ENCODE results near the gene ZCCHC7. TPM values are rescaled to one million over a fixed set of nuclear protein-coding genes. Genes with fewer than 3 reads are reported as not detected.

Gene ZCCHC7
- total and polyA plus RNA-seq, 4 donors: 3.3 to 9.7 (median 7.6) TPM

DNA sequence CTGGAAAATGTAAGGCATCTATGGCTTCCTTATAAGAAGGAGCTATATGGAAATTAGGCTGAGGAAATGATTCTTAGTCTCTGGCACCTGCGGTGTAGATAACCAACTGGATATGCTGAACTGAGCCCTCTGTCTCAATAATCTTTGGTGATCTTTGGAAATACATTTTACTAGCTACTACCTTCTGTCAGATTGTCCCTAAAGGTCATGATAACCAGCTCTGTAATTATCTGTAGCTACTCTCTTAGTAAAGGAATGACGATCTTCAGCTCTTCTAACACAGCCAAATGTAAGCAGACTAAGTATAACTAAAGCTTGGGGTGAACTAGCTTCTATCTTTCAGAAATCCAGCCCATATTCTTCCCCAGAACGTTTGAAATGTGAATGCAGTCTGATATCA, 177.2 kb downstream of the ZCCHC7 start:
- no peaks in the 10 kb centered on the region for H3K4me1 ChIP-seq (ENCODE audit: control insufficient read depth in 4 of 4, insufficient read depth in 4 of 4, low read length in 3 of 4)
- H3K9me3 ChIP-seq (ENCODE audit: control insufficient read depth in 4 of 4, low read length in 3 of 4): no peaks in the 10 kb centered on the region
- no peak for TF ChIP-seq TAF1 (conservative IDR thresholded peaks at IDR 0.05)
- TF ChIP-seq CTCF (IDR thresholded peaks at IDR 0.05; ENCODE audit: low read depth, low read length, missing input control): no peak
- TF ChIP-seq FOXA1 (IDR thresholded peaks at IDR 0.05): no peak
- no peak for TF ChIP-seq SP1 (IDR thresholded peaks at IDR 0.05)
- no peak for TF ChIP-seq EGR1 (IDR thresholded peaks at IDR 0.05; ENCODE audit: low read depth in 2 of 2)
- no peak for TF ChIP-seq ZBTB33 (IDR thresholded peaks at IDR 0.05)
- TF ChIP-seq MAX (IDR thresholded peaks at IDR 0.05): no peak
- TF ChIP-seq RAD21 (IDR thresholded peaks at IDR 0.05): no peak
- TF ChIP-seq GABPA (IDR thresholded peaks at IDR 0.05 in 1 of 2, conservative IDR thresholded peaks at IDR 0.05 in 1 of 2): no peak
- TF ChIP-seq REST (IDR thresholded peaks at IDR 0.05): no peak
- TF ChIP-seq HNF4A (conservative IDR thresholded peaks at IDR 0.05): no peak
- no peak for TF ChIP-seq RXRA (IDR thresholded peaks at IDR 0.05)
- TF ChIP-seq YY1 (IDR thresholded peaks at IDR 0.05): no peak
- TF ChIP-seq HNF4G (IDR thresholded peaks at IDR 0.05): no peak
- TF ChIP-seq JUND (IDR thresholded peaks at IDR 0.05): no peak
- TF ChIP-seq NR2F2 (IDR thresholded peaks at IDR 0.05): no peak
- TF ChIP-seq FOXA2 (IDR thresholded peaks at IDR 0.05): no peak
- TF ChIP-seq ATF3 (IDR thresholded peaks at IDR 0.05): no peak
- H3K27me3 ChIP-seq (ENCODE audit: control insufficient read depth in 4 of 4, insufficient read depth in 4 of 4, low read length in 3 of 4): no peaks in the 10 kb centered on the region
- no peak overlapping the region for H3K27ac ChIP-seq (ENCODE audit: low read depth in 1 of 2, low read length in 2 of 2)
- no peaks in the 10 kb centered on the region for H3K36me3 ChIP-seq (ENCODE audit: control insufficient read depth in 4 of 4, insufficient read depth in 3 of 4, low read depth in 1 of 4, low read length in 3 of 4)
- 85% methylated on average over 3 of the region's 3 CpGs for WGBS
- no peak overlapping the region for H3K4me3 ChIP-seq (ENCODE audit: low read depth in 1 of 3, low read length in 3 of 3)
- DNase-seq (ENCODE audit: low spot score): no peak
- H3K9ac ChIP-seq (ENCODE audit: low read depth in 1 of 2, low read length in 2 of 2): no peak overlapping the region
